WI38 (cell line): Measurements from ENCODE around the gene MYO1C.

ENCODE experiments used
- H3K4me3 ChIP-seq: 2 replicates; pipeline ENCODE4 v1.5.1; 2011; ENCODE audit warnings: low read depth, mild to moderate bottlenecking, control low read depth, low read length
- CTCF ChIP-seq: IDR thresholded peaks from 2 replicates; pipeline ENCODE4 v1.5.1; 2012; ENCODE audit warnings: low read depth, mild to moderate bottlenecking, control low read depth, low read length

Gene MYO1C

GRCh38 chr17:1482680-1483079 lies 9.8 kb downstream of the MYO1C start:
- TF ChIP-seq CTCF = no peak
- no peak overlapping the region for H3K4me3 ChIP-seq

- H3K4me3 ChIP-seq = no peak overlapping the region
- no peak for TF ChIP-seq CTCF
Observed at GRCh38 chr17:1481736-1482135, 10.8 kb downstream of the MYO1C start.

- H3K4me3 ChIP-seq = no peak overlapping the region
- no peak for TF ChIP-seq CTCF
Observed at GRCh38 chr17:1480747-1481465, 11.6 kb downstream of the MYO1C start.

GRCh38 chr17:1478418-1478817 lies 14.1 kb downstream of the MYO1C start:
- no peak for TF ChIP-seq CTCF
- H3K4me3 ChIP-seq = no peak overlapping the region

- no peak overlapping the region for H3K4me3 ChIP-seq
- TF ChIP-seq CTCF = no peak
Observed at GRCh38 chr17:1475321-1475854, 17.1 kb downstream of the MYO1C start.

- no peak overlapping the region for H3K4me3 ChIP-seq
Observed at GRCh38 chr17:1474402-1475189, 17.9 kb downstream of the MYO1C start.

More at GRCh38 chr17:1474402-1475189, 17.9 kb downstream of the MYO1C start:
- no peak for TF ChIP-seq CTCF
